ENCODE measurements around the gene GABRB3. TPM values are rescaled to one million over a fixed set of nuclear protein-coding genes. Genes with fewer than 3 reads are reported as not detected.

The GABRB3 gene
- total RNA-seq, 4 donors from 2014 or later: under 0.01 to 1.9 (median 0.77) TPM

GRCh38 chr15:26623071-26623470 lies 149.8 kb downstream of the GABRB3 start:
- no peak for TF ChIP-seq CTCF (IDR thresholded peaks at IDR 0.05; ENCODE audit: low read depth)

- TF ChIP-seq CTCF (IDR thresholded peaks at IDR 0.05; ENCODE audit: low read depth): no peak
Measured at GRCh38 chr15:26621816-26622215, 151.1 kb downstream of the GABRB3 start.

DNA sequence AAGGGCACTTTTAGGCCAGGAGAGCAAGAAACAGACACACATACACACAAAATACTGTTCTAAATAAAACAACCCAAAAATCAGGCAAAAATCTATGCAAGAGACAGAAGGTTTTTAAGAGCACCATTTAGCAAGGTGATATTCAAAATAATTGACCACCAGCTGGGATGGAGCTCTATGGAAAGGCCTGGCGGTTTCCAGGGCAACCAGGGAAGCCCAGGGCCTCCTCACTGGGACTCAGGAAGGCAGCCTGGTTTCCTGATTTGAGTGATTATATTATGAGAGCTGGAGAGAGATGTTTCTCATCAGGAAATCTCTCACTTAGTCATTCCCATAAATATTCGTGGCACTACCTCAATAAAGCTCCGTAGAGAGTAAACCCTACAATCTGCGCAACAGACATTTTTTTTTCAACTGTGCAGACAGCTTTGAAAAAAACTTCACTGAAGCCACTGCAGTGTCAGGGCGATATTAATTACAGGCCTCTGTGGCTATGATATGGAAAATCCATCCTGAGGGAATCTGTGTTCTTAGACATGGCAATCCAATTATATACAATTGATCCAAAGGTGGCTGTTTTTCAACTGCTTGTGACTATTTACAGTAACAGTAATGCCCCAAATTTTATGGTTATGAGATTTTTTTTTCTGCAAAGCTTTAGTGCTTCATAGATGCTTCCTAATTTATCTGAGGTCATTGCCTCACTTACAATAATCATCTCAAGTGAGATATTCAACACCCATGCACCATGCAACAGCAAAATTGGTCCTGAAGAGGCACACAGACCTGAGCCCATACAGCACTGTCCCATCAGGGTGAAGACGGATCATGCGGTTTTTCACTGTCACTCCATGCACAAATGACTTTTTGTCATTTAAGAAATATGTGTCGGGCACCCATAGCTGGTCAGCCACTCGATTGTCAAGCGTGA lies 152.1 kb downstream of the GABRB3 start:
- no peak for TF ChIP-seq CTCF (IDR thresholded peaks at IDR 0.05; ENCODE audit: low read depth)

GRCh38 chr15:26615927-26616302 lies 157.0 kb downstream of the GABRB3 start:
- TF ChIP-seq CTCF (IDR thresholded peaks at IDR 0.05; ENCODE audit: low read depth): no peak

DNA sequence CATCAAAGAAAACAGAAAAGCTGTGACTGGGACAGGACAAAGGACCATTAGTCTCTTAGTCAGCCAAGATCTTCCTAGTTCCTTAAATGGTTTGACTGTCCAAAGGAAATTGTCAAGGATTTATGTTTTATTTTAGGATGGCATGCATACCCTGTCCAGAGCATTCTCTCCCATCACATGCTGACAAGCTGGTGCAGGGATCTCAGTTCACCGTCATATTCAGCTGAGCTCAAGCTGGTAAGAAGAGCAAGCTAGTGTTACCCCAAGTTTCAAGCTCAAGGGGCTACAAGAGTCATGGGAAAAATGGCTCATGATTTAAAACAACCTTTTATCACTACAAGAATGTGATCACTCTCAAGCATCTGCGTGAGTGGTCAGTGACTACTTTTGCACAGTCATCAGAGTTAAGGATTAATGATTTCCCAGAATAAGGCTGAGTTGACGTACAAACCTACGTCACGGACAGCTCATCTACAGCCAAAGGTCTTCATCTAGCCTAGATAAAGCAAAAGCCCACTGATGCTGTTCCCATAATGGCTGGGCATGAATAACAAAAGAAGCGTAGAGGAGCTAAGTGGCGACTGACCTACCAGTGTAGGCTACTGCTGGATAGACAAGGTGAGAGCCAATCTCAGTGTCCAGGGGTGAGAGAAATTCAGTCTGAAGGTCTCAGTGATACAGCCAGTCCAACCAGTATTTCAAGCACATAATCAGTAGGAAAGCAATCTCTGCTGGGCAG lies 157.5 kb downstream of the GABRB3 start:
- no peak for TF ChIP-seq CTCF (IDR thresholded peaks at IDR 0.05; ENCODE audit: low read depth)

DNA sequence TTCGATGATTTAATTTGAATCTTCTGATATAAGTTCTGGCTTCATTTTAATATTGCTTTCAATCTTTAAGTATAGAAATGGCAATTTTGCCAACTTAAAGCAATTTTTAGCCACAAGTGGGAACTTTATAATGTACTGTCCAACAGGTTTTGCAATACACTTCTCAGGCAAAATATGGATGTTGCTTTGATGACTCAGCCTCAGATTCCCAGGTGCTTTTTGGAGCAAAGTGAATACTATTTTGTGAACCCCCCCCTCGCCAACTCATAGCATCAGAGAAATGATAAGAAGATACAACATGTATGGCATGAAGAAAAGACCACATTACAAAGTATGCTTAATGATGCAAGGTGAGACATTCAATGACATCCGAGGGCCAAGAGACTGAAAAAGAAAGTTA lies 158.1 kb downstream of the GABRB3 start:
- no peak for TF ChIP-seq CTCF (IDR thresholded peaks at IDR 0.05; ENCODE audit: low read depth)

DNA sequence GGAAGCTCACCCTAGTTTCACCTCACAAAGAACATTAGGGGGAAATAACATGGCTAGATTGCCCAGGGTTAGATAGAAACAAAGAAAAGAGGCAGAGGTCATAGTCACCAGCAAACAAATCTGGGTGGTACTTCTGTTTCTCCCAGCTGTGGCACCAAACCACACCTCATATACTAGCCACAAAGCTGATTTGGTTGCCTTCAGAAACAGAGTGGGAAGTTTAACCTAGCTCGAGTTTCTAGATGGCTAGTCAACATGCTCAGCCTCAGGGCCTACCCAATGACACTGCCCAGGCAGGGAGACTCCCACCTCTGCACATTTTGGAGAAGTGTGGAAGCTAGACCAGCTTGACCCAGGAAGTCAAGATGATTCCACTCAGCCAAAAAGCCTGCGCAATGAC lies 174.2 kb downstream of the GABRB3 start:
- no peak for TF ChIP-seq CTCF (IDR thresholded peaks at IDR 0.05; ENCODE audit: low read depth)
